SK-N-SH treated with all-trans-retinoic acid at 6 μM for 48 hours (cell line): ENCODE results near the gene LSS.

ENCODE experiments used
- ARNTL ChIP-seq: fragments of 450-650 bp; formaldehyde crosslinking; IDR thresholded peaks from 2 replicates; pipeline ENCODE4 v1.5.0; 2020; ENCODE audit warnings: low read depth, mild to moderate bottlenecking, moderate library complexity, borderline replicate concordance
- BACH2 ChIP-seq: fragments of 250-450 bp; sonication (Bioruptor Pico); IDR thresholded peaks from 2 replicates; pipeline ENCODE4 v1.9.0; 2021; ENCODE audit warnings: mild to moderate bottlenecking, borderline replicate concordance
- CREB5 ChIP-seq: fragments of 250-450 bp; sonication (Bioruptor Pico); IDR thresholded peaks from 2 replicates; pipeline ENCODE4 v1.5.1; 2020; ENCODE audit warnings: low read depth, mild to moderate bottlenecking, moderate library complexity
- CSDC2 ChIP-seq: fragments of 250-450 bp; sonication (Bioruptor Pico); IDR thresholded peaks from 2 replicates; pipeline ENCODE4 v1.5.0; 2020; ENCODE audit warnings: mild to moderate bottlenecking, moderate library complexity
- OSR1 ChIP-seq: fragments of 250-450 bp; sonication (Bioruptor Pico); IDR thresholded peaks from 2 replicates; pipeline ENCODE4 v1.8.0; 2022; ENCODE audit warnings: moderate library complexity, mild to moderate bottlenecking, inconsistent platforms
- PATZ1 ChIP-seq: fragments of 250-450 bp; sonication (Bioruptor Pico); IDR thresholded peaks from 2 replicates; pipeline ENCODE4 v1.8.0; 2020; ENCODE audit warnings: mild to moderate bottlenecking, moderate library complexity, borderline replicate concordance
- RARB ChIP-seq: fragments of 250-450 bp; sonication (Bioruptor Pico); IDR thresholded peaks from 2 replicates; pipeline ENCODE4 v1.8.0; 2021; ENCODE audit warnings: mild to moderate bottlenecking, moderate library complexity
- TOX ChIP-seq: fragments of 250-450 bp; sonication (Bioruptor Pico); IDR thresholded peaks from 2 replicates; pipeline ENCODE4 v1.8.0; 2021; ENCODE audit warnings: mild to moderate bottlenecking, moderate library complexity, borderline replicate concordance
- TSHZ2 ChIP-seq: fragments of 250-450 bp; sonication (Bioruptor Pico); IDR thresholded peaks from 2 replicates; pipeline ENCODE4 v1.5.0; 2020; ENCODE audit warnings: mild to moderate bottlenecking, moderate library complexity
- ZC3H10 ChIP-seq: fragments of 250-450 bp; sonication (Bioruptor Pico); IDR thresholded peaks from 2 replicates; pipeline ENCODE4 v1.5.1; 2021; ENCODE audit warnings: mild to moderate bottlenecking, moderate library complexity
- ZFP30 ChIP-seq: fragments of 450-650 bp; formaldehyde crosslinking; IDR thresholded peaks from 2 replicates; pipeline ENCODE4 v1.5.0; 2022; ENCODE audit warnings: mild to moderate bottlenecking, moderate library complexity
- ZNF565 ChIP-seq: fragments of 450-650 bp; formaldehyde crosslinking; conservative IDR thresholded peaks from 2 replicates; pipeline ENCODE4 v1.5.0; 2020; ENCODE audit warnings: low read depth, mild to moderate bottlenecking, moderate library complexity

DNA sequence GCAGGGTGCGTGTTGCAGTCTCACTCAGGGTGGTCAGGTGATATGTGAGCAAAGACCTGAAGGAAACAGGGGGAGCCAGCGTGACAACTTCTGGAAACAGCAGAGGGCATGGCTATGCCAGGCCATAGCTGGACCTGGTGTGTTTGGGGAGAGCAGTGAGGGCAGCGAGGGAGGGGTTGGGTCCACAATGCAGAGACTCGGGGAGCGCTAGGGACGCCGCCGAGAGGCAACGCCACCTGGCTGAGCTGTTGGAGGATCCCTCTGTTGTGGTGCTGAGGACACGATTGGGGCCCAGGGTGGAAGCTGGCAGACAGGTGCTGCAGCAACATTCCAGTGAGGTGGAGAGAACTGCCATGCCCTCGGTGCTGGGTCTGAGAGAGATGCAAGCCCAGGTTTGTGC is 26.6 kb upstream of the LSS start:
- TF ChIP-seq PATZ1 (CRISPR knock-in tag) (no peak), CSDC2 (no peak), ZFP30 (no peak), OSR1 (no peak), TSHZ2 (CRISPR knock-in tag) (no peak), CREB5 (CRISPR knock-in tag) (no peak), ARNTL (CRISPR knock-in tag) (no peak), RARB (CRISPR knock-in tag) (no peak), ZC3H10 (no peak), ZNF565 (no peak), BACH2 (CRISPR knock-in tag) (no peak), TOX (no peak)
